Skin epidermis (tissue), 12 donors: Measurements from ENCODE around the gene TRAP1.

Experiments
- H3K27ac ChIP-seq, 21 experiments: fragments of 200-600 bp; sonication (generic) in 11 of 21; one replicate each; pipeline ENCODE4 v1.5.0; 2020; ENCODE audit warnings: mild to moderate bottlenecking in 3 of 21, inconsistent platforms in 2 of 21, moderate library complexity in 2 of 21
- H3K4me3 ChIP-seq, 7 experiments: fragments of 200-600 bp; sonication (generic) in 2 of 7; one replicate each; pipeline ENCODE4 v1.5.0; 2020; ENCODE audit warnings: inconsistent platforms in 2 of 7, mild to moderate bottlenecking in 2 of 7, moderate library complexity in 1 of 7

TRAP1 gene

DNA sequence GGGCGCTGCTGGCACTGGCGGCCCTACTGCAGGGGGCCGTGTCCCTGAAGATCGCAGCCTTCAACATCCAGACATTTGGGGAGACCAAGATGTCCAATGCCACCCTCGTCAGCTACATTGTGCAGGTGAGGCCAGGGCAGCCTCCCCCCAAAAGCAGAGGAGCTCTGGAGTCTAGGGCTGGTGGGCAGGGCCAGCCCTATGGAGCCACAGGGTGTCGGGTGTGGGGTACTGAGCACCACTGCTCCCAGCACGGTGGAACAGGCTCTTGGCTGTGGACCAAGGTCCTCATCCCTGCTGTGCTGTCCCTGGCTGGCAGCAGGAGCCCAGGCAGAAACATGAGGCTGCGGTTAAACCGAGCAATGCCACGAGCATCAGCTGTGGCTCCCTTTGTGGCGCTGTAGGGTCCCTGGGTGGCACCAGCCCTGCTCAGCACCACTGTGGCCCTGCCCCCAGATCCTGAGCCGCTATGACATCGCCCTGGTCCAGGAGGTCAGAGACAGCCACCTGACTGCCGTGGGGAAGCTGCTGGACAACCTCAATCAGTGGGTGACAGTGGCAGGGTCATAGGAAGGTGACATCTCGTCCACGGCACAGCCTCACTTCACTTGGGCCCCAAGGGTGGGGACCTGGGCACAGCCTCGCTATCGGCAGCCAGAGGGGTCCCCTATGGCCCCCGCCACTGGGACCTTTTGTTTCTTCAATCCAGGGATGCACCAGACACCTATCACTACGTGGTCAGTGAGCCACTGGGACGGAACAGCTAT is 61.7 kb downstream of the TRAP1 start:
- Histone ChIP-seq H3K4me3 (no peak overlapping the region), H3K27ac (no peak overlapping the region)

- H3K27ac ChIP-seq = no peak overlapping the region
Measured at GRCh38 chr16:3655030-3655395, 62.3 kb downstream of the TRAP1 start.

GRCh38 chr16:3654249-3654991 is 62.9 kb downstream of the TRAP1 start, which contains the start of gene DNASE1:
DNASE1 (plus strand) TSS chr16:3654691; CDS start chr16:3655374, 683 bp downstream.
- Histone ChIP-seq H3K27ac (no peak within 1 kb of the TSS), H3K4me3 (no peak within 1 kb of the TSS)

More at GRCh38 chr16:3655030-3655395, 62.3 kb downstream of the TRAP1 start:
- no peak overlapping the region for H3K4me3 ChIP-seq

DNA sequence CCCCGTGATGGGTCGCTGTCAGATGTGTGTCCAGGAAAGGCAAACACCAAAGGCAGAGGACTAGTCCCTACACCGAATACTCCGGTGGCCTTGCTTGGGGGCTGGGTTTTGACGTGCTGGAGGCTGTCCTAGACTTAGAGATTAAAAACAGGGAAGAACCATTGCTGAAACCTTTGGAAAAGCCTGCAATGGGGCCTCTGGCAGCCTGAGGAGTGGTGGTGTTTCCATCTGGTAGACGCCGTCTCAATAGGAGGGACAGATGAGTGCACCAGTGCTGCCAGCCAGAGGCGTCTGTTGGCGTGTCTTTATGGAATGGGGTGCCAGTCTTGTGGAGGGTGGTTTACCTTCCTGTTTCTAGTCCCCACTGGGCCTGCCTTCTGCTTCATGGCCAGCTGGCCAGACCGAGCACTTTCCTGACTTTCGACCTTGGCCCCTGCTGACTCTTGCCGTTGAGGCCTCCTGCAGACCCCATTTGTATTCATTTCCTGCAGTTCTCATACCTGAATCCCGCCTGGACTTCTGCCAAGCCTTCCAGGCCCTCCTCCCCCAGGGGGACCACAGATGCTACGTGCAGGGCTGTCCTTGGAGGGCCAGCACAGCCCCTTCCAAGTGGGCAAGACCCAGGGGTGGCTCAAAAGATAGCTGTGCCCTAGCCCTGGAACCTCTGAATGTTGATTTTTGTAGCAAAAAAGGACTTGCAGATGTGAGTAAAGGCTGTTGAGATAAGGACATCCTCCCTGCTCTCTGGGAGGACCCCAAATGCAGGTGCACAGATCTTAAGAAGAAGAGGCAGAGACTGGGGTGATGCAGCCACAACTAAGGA is 64.7 kb downstream of the TRAP1 start:
- Histone ChIP-seq H3K27ac (no peak overlapping the region), H3K4me3 (no peak overlapping the region)

- Histone ChIP-seq H3K27ac (no peak overlapping the region), H3K4me3 (no peak overlapping the region)
Measured at GRCh38 chr16:3651461-3652372, 65.6 kb downstream of the TRAP1 start.

- no peak overlapping the region for H3K27ac ChIP-seq
- H3K4me3 ChIP-seq = no peak overlapping the region
Measured at GRCh38 chr16:3650631-3651265, 66.6 kb downstream of the TRAP1 start.

DNA sequence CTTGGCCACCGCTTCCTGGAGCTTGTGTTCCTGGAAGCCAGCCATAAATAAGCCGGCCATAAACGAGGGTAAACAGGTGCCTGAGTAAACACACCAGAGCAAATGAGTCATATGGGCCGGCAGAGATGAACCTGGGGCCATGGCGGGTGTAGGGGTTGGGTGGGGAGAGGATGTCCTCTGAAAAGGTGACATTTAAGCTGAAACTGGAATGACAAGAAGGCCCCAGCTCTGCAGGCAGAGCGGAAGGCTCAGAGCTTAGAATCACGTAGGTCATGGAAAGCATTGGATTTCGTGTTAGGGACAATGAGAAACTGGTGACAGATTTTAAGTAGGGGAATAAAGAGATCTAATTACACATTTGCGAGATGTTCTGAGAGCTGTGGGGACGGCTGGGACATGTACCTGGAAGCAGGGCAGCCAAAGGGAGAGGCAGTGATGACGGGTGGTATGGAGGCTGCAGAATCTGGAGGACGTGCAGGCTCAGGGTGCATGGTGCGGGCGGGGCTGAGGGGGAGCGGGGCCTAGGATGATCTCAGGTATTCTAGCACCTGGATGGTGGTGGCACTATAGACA is 70.9 kb downstream of the TRAP1 start:
- Histone ChIP-seq H3K4me3 (no peak overlapping the region), H3K27ac (no peak overlapping the region)

GRCh38 chr16:3645504-3646347 is 71.6 kb downstream of the TRAP1 start:
- no peak overlapping the region for H3K4me3 ChIP-seq
- no peak overlapping the region for H3K27ac ChIP-seq

GRCh38 chr16:3645108-3645503 is 72.2 kb downstream of the TRAP1 start:
- no peak overlapping the region for H3K27ac ChIP-seq
- H3K4me3 ChIP-seq = no peak overlapping the region

DNA sequence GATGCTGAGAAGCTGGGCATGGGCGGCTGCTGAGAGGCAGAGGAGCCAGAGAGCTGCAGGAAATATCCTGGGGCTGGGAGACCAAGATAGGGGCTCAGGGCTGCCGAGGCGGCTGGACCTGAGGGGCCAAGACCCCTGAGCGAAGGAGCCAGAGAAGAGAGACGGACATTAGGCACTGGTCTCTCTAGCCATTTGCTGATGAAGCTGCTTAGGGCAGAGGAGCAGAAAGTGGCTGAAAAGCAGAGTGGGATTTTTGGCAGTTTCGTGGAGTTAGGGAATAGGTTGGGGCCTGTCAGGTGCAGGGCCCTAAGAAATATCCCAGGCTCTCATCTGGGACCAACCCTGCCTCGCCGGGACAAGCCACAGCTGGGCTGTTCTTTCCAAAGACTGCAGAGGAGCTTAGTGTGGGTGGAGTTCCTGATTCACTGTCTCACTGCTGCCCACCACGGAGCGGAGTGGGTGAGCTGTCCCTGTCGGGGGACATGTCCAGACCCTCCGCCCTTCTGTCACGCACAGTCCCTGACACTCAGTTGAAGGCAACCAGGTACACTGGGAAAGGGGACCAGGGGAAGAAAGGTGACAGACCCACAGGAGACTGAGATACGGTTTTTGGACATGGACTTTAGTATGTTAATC is 74.1 kb downstream of the TRAP1 start:
- Histone ChIP-seq H3K4me3 (no peak overlapping the region), H3K27ac (peak overlapping the region in 2 of 21 experiments; percentile 25 to 62)

DNA sequence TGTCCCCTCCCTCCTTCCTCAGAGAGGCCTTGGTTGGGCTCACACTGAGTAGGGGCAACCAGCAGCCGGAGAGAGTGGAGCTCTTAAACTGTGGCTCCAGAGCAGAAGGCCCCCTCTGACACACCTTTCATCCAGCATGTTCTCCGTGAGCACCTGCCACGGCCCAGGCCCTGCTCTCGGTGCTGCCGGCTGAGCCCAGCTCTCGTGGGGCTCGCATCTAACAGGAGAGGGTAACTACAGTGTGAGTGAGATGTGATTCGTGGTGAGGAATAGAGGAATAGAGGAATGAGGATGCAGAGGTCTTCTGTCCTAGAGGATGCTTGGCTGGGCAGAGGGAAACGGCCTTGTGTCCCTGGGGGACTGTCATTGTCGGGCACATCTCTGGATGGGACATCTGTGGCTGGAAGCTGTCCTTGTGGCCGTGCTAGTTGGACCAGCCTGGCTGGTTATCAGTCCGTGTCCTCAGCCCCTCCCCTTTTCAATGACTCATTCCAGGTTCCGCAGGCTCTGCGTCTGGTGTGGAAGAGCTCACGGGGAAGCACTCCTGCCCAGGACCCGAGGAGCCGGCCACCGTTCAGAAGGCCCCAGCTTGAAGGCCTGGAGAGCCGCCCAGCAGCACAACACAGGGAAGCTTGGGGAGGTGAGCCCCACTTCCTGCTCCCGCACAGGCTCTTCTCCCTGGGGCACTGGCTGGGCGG is 74.8 kb downstream of the TRAP1 start:
- Histone ChIP-seq H3K27ac (peak overlapping the region in 2 of 21 experiments; percentile 25 to 62), H3K4me3 (no peak overlapping the region)

DNA sequence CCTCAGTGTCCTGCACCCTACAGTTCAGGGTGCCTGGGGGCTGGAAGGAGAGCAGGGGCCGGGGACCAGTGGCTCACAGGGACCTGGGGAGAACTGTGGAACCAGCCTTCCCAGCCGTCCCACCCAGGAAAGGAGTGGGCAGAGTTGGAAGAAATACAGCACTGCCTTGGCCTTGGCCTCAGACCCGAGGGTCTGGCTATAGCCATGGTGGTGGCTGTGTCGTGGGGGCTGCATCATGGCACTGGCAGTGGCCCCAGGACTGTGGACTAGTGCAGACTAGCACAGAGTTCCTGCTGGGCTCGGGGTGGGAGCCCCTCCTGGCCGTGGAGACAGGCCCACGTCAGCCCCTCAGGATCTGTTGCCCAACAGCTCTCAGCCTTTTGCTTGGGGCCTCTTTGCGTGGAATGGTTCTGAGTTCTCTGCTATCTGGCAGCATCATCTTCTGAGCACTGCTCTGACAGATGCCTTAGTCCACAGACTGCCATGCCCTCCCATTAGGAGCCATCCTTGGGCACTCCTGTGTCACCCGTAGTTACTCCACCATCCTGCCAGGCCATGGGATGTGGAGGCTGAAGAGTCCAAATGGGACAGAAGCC is 75.4 kb downstream of the TRAP1 start:
- no peak overlapping the region for H3K27ac ChIP-seq
- no peak overlapping the region for H3K4me3 ChIP-seq

DNA sequence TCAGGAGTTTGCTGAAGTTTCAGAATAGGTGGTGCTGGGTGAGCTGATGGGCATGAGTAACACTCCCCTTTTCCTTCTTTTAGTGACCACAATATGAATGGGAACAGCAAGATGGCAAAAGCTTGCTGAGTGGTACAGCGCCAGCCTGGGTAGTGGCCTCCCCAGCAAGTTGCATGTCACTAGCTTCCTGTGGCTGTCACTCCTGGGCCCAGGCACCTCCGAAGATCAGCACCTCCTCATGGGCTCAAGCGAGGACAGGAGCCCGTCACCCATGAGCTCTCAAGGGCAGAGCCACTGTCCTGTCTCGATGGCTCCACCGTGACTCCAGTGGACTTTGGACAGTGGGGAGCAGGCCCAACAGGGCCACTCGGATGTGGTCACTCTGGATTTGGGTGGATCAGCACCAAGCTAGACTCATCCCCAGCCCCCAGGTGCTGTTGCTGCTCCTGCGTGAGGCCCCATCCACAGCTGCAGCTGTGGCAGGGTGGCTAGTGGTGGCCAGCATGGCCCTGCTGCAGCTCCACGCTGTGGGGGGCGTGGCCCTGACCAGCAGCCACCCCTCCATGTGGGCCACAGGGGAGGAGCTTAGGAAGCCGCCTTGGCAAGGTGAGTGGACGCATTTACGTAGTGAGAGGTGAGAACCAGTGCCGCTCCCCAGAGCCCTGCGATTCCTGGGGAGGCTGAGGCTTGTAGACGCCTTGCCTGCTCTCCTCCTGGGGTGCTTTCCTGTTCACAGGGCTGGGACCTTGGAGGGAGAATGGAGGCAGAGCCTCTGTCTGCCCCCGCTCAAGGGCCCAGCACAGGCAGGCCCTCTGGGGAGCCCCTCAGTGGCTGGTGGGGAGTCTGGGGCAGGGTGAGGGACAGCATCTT is 76.5 kb downstream of the TRAP1 start:
- no peak overlapping the region for H3K27ac ChIP-seq
- no peak overlapping the region for H3K4me3 ChIP-seq

DNA sequence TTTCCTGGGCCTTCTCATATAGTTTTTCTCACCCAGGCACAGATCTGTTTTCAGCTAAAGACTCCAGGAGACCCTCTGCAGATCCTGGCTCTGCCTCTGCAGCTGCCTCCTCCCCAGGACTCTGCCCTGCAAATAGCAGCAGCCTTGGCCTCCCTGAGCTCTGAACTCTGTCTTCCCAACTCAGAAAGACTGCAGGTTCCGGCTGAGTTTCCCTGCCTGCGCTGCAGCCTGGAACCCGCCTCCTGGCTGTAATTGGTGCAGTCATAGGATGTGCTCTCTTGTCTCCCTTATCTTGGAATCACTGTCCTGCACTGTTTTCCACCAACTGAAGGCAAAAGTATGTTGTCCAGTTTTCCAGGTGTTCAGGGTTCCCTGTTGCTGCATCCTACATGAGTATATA is 77.1 kb downstream of the TRAP1 start:
- no peak overlapping the region for H3K4me3 ChIP-seq
- H3K27ac ChIP-seq = no peak overlapping the region

DNA sequence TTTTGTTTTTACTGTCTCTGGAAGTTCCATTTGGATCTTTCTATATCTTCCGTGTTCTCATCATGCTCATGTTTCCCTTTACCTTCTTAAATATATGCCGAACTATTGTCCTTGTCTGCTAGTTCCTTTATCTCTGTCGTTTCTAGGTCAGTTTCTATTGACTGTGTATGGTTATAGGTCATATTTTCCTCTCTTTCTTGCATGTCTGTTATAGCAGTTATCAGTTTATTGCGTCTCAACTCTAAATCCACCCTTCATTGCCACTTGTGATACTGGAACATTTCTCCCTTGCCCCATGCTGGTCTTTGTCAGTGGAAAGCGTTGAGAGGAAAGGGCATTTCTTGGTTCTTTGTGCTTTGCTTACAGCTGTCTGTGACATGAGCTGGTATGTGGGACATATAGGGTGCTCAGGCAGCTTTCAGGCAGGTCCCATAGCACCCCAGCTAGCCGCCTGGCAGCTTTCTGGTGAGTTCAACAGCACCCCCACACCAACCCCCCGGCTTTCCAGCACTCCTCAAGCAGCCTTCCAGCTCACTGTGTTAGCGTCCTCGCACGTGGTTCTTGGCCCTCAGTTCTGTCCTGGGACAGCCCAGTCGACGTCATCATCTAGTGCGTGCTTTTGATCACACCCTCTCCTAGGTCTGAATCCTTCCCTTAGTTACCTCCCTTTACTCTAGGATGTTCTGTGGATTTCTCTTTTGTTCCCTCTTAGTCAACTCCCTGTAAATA is 78.2 kb downstream of the TRAP1 start:
- Histone ChIP-seq H3K27ac (no peak overlapping the region), H3K4me3 (no peak overlapping the region)
